Measurements from ENCODE around the gene IPMK.

DNA sequence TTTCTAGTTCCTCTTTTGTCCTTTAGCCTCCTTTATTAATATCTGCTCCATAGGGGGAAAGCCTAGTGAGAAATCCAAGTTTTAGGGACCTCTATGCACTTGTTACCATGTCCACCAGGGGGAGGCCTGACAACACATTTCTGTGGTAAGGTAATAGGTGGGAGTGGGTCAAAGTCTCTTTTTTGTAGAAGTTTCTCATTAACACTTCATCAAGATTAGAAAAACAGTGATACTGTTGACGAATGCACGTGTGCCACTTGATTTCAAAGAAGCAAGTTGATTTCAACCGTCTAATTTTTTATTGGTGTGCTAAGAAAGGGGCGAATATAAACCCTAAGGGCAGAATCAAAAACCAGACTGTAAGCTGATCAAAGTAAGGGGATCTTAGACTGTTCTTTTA is 31.9 kb upstream of the IPMK start:
- no peak for TF ChIP-seq POLR2A (IDR thresholded peaks at IDR 0.05)
- no peak for TF ChIP-seq POLR2AphosphoS5 (IDR thresholded peaks at IDR 0.05)
- TF ChIP-seq CTCF (IDR thresholded peaks at IDR 0.05) = peak; percentile 64 to 68 (median 66)
